NCI-H82 treated with DMSO at 0.1 percent for 48 hours (cell line): Measurements from ENCODE around the gene SKA1.
A peak's percentile ranks its signal among the peaks of the same experiment; 100 is the strongest.
"Not testable (repeated sequence)": the region's sequence is repeated elsewhere in the genome, so short reads cannot be mapped to it uniquely, and the experiment has no call there.

ENCODE experiments used
- DNase-seq: peaks from one replicate; lab custom pipeline; 2025; ENCODE audit not compliant: unreplicated experiment; lab: John Stamatoyannopoulos, UW

The SKA1 gene

DNA sequence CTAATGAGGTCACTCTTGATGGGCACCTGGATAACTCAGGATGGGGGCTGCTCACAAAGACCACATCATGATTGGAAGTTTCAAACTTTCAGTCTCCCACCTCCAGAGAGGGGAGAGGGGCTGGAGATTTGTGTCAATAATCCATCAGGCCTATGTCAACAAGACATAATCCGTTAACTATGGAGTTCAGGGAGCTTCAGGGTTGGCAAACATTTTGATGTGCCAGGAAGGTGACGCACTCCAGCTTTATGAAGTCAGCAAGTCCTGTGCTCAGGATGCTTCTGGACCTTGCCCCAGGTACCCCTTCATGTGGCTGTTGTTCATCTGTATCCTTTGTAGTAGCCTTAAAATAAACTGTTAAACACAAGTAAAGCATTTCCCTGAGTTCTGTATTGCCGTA lies 19.0 kb downstream of the SKA1 start:
- peak; percentile 13 for DNase-seq

DNA sequence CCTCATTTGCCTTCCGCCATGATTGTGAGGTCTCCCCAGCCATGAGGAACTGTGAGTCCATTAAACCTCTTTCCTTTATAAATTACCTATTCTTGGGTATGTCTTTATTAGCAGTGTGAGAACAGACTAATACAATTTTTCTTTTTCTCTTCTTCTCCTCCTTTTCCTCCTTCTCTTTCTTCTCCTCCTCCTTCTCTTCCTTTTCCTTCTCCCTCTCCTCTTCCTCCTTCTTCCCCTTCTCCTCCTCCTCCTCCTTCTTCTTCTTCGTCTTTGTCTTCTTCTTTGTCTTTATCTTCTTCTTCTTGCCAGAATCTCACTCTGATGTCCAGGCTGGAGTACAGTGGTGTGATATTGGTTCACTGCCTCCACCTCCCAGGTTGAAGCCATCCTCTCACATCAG lies 20.2 kb downstream of the SKA1 start:
- no peak for DNase-seq

DNA sequence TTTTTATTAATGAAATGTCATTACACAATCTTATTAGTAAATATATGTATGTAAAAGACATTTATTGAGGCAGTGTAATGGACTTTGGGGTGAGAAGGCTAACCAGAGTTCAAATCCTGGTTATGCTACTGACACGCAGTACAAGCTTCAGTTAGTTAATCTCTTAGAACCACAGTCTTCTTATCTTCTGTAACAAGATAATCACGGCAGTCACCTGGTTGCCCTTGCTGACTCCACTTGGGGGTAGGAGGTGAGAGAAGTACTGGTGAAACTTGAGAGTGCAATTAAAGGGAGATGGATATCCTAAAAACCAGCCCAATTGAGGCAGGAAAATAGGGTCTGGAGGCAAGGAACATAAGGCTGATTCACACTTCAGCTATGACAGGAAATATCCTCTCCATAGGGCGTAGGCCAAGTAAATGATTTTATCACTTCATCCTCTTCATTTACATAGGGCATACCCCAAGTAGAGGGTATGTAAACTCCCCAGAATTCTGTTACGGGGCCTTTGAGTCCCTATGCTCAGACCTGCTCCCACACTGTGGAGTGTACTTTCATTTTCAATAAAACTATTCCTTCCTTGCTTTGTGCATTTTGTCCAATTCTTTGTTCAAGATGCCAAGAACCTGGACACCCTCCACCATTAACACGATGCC lies 21.3 kb downstream of the SKA1 start:
- DNase-seq = peak; percentile 73

DNA sequence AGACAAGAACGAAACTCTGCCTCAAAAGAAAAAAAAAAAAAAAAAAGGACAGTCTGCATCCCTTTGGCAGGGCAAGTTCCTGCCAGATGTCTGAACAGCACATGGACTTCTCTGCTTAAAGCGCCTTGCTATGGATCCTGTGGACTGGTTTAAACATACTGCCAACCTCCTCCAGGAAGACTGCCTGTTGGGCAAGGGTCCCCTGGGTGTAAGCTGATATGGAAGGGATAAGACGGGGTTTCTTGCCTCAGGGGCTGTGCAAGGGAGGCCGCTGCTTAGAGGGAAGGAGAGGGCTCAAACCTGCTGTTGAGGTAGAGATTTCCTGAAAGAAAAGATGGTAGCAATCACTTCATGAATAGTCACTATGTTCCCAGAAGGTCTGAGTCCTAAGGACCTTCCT lies 22.2 kb downstream of the SKA1 start:
- no peak for DNase-seq

DNA sequence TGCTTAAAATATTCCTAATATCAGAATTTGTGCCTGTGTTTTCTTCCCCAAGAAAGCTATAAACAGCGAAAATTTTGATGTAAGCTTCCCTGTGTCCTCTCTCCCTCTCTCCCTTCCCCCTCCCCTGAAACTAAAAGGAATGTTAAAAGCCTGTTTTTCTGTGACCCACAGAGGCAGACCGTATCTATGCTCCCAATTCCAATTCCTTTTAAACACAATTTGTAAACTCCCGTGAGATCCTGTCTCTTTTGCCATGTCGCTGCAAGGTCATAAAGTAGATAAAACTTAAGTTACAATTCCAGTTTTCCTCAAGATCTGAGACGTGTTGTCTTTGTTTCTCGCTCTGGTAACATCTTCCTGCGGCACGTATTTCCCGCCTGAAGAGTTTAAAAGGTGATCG lies 23.3 kb downstream of the SKA1 start:
- no peak for DNase-seq

DNA sequence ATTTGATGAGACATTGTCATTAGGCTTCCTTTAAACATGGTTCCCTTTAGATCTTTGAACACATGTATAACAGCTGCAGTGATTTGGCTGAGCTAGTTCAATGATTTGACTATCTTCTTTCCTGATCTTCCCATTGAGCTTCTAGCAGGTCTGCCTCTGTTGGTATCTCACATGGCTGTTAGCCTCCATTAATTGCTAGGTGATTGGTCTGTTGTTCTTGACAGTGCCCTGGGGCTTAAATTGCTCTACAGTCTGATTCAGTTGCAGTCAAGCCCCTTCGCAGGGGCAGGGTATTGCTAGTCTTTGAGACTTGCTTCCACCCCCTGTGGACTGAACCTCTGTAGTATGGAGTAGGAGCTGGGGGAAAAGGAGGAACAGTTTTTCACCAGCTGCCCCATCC lies 24.1 kb downstream of the SKA1 start:
- no peak for DNase-seq

DNA sequence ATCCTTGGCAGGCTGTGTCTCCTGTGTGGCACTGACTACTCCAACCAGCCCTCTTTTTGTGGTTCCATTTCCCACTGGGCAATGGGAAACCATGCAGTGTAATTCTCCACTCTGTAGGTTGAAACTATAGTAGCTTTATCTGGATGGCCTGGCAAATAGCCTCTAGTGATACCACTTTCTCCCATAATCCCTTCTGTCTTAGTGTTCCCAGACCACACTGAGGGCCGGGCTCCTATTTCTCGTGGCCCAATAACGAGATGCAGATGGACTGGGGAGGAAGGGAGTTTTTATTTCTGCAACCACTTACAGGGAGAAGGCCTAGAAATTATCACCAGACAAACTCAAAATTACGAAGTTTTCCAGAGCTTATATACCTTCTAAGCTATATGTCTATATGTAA lies 24.7 kb downstream of the SKA1 start:
- no peak for DNase-seq

DNA sequence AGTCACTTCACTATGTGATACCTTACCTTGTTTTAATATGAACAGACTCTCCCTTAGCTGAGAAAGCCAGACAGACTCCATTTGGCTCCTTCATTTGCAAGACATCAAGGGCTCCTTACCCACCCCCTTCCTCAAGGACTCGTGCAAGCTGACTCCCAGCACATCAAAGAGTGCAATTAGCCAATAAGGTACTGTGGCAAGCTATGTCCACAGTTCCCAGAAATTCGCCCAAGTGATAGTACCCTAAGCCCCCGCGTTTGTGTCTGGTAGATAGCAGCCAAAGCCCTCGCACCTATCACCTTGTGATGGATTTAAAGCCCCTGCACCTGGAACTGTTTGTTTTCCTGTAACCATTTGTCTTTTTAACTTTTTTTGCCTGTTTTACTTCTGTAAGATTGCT lies 25.6 kb downstream of the SKA1 start:
- not testable (repeated sequence) for DNase-seq

DNA sequence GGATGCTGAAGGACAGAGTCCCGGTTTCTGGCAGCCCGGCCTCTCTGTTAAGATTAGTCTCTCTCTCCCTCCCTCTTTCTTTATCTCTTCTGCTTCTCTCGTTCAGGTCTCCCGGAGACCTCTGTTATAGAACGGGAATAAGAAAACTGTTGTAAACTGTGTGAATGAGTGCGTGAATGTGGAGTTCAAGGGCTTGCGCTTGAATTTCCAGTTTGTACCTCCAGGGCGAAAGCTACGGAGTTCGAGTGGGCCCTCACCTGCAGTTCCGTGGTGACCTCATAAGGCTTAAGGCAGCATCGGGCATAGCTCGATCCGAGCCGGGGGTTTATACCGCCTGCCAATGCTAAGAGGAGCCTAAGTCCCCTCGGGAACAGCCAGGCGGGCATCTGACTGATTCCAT lies 26.4 kb downstream of the SKA1 start:
- no peak for DNase-seq

DNA sequence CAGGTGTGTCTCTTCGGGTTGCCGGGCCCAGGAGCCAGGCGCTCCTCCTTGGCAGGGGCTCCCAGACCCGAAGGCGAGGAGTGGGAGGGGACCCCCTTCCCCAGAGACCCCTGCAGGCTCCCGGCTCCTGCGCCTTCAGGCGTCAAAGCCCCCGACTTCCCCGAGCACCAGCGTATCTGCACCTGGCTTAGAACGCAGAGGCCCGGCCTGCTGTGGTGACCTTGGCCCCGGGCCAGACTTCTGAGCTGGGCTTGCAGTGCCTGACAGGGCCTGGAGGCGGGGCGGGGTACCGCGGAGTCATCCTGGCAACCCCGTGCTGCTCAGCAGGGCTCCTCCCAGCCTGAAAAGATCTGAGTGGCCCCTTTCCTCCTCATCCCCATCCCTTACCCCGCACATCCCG lies 27.0 kb downstream of the SKA1 start:
- no peak for DNase-seq

DNA sequence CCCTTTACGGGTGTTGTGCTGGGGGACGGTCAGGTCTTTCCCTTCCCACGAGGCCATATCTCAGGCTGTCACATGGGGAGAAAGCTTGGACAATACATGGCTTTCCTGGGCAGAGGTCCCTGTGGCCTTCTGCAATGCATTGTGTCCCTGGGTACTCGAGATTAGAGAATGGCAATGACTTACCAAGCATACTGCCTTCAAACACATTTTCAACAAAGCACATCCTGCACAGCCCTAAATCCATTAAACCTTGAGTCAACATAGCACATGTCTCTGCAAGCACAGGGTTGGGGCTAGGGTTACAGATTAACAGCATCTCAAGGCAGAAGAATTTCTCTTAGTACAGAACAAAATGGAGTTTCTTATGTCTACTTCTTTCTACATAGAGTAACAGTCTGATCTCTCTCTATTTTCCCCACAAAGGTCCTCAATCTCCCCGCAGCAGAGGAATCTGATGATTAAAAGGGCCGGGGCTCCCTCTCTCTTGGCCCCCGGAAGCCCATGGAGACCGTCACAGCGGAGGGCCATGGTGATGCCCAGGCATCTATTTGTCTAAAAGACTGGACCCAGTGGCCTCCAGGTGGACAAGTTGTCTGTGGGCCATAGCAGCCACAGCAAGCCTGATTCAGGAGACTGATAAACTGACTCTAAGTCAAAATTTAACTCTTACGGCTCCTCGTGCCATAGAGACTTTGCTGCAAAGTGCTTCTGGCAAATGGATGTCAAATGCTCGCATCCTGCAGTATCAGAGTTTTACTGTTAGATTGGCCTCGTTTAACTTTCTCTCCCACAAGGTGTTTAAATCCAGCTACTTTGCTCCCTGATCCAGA lies 30.1 kb downstream of the SKA1 start:
- not testable (repeated sequence) for DNase-seq

DNA sequence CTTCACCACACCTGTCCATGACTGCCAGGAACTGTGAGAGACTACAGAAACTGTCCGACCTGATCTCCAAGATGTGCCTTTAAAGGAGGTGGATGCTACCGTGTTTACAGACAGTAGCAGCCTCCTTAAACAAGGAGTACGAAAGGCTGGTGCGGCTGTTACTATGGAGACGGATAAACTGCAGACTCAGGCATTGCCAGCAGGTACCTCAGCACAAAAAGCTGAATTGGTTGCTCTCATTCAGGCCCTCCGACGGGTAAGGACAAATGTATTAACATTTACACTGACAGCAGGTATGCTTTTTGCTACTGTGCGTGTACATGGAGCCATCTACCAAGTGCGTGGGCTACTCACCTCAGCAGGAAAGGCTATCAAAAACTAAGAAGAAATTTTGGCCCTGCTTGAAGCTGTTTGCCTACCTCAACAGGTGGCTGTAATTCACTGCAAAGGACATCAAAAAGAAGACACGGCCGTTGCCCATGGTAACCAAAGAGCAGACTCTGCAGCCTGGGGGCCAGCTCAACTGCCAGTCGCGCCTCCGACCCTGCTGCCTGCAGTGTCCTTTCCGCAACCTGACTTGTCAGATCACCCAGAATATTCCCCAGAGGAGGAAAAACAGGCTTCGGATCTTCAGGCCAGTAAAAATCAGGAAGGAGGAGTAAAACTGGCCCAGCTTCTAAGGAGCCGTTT lies 30.9 kb downstream of the SKA1 start:
- DNase-seq = no peak

DNA sequence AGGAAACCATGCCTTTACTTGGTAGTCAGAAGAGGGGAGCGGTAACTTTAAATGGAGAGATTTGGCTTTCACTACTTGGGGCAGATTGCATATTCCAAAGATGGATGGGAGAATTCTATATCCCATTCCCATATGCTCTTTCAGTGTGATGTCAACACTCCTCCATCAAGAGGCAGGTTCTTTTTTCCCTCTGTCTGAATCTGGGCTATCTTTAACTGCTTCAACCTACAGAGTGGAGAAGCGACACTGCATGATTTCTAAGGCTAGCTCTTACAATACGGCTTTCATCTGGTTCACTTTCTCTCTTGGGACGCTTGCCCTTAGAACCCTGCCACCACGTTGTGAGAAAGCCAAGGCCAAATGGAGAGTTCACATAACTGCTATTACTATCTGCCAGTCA lies 34.4 kb downstream of the SKA1 start:
- DNase-seq = no peak

DNA sequence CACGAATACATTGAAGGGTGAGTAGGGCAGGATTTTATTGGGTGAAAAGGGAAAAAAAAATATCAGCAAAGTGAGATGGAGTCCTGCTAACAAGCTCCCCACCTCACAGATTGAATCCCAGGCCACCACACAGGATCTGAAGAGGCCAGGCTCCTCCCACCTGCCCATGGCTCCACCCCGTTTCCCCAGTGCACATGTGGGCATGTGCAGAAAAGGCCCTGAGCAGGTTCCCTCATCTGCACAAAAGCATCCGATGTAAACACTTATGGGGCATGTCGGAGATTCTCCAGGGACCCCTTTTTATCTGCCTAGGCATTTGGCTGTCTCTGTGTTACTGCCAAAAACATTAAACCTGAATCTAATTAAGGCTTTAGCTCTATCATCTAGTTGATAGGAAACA lies 35.2 kb downstream of the SKA1 start:
- DNase-seq = no peak

DNA sequence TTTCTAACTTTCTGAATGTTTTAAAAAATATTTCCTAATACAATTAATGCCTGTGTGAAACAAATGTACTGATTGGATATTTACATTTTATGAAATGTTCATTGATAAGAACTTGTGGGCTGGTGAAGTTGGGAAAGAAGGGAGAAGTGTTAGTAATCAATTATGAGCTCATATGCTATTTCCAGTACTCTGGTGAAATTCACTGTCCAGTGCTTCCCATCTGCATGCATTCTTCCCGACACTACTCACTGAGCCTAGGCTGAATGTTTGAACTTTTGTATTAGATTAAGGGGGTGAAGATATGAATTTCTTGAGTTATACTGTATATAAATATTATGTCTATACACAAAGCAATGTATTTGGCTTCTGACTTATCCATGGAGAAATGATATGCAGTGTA lies 36.0 kb downstream of the SKA1 start:
- no peak for DNase-seq

DNA sequence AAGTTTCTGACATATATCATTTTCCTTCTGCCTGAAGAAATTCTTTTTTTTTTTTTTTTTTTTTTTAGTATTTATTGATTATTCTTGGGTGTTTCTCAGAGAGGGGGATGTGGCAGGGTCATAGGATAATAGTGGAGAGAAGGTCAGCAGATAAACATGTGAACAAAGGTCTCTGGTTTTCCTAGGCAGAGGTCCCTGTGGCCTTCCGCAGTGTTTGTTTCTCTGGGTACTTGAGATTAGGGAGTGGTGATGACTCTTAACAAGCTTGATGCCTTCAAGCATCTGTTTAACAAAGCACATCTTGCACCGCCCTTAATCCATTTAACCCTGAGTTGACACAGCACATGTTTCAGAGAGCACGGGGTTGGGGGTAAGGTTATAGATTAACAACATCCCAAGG lies 42.0 kb downstream of the SKA1 start:
- peak; percentile 40 for DNase-seq

DNA sequence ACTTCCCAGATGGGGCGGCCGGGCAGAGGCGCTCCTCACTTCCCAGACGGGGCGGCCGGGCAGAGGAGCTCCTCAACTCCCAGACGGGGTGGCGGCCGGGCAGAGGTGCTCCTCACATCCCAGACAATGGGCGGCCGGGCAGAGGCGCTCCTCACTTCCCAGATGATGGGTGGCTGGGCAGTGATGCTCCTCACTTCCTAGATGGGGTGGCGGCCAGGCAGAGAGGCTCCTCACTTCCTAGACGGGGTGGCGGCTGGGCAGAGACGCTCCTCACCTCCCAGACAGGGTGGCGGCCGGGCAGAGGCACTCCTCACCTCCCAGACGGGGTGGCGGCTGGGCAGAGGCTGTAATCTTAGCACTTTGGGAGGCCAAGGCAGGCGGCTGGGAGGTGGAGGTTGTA lies 42.9 kb downstream of the SKA1 start:
- DNase-seq = not testable (repeated sequence)

DNA sequence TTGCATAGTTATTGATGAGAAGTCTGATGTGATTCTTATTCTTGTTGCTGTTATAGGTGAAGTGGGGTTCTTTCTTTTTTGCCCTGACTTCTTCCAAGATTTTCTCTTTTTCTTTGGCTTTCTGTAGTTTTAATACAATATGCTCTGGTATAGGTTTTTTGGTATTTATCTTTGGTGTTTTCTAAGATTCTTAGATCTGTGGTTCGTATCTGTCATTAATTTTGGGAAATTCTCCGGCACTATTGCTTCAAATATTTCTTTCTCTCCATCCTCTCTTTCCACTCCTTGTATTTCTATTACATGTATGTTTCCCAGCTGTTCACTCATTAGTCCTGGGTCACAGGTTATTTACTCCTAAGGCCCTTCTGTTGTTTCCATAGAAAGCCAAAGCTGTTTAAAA lies 43.8 kb downstream of the SKA1 start:
- no peak for DNase-seq

DNA sequence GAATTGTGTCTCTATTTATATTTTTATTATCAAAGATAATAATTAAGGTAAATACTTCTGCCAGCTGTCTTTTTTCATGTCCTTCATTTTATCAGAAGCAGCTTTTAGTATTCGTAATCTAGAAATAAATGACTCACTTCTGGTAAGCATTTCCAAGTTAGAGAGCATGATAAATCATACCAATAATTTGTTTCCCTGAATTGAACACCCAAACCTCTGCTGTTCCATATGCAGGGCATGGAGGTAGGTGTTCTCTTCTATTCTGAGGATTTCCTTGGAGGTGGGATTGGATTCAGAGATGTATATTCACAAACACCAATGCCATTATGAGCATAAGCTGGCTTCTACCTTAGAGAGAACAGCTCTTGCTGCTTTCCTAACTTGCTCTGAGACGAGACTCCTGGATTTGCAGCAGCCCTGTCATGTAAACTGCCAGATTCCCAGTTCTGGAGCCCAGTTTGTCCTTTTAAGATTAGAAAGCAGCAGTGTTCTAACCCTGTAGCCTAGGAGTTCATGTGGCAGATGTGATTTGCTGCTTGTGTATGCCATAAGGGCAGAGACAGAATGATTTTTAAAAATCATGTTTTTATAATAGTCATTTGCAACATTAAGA lies 47.5 kb downstream of the SKA1 start:
- no peak for DNase-seq

DNA sequence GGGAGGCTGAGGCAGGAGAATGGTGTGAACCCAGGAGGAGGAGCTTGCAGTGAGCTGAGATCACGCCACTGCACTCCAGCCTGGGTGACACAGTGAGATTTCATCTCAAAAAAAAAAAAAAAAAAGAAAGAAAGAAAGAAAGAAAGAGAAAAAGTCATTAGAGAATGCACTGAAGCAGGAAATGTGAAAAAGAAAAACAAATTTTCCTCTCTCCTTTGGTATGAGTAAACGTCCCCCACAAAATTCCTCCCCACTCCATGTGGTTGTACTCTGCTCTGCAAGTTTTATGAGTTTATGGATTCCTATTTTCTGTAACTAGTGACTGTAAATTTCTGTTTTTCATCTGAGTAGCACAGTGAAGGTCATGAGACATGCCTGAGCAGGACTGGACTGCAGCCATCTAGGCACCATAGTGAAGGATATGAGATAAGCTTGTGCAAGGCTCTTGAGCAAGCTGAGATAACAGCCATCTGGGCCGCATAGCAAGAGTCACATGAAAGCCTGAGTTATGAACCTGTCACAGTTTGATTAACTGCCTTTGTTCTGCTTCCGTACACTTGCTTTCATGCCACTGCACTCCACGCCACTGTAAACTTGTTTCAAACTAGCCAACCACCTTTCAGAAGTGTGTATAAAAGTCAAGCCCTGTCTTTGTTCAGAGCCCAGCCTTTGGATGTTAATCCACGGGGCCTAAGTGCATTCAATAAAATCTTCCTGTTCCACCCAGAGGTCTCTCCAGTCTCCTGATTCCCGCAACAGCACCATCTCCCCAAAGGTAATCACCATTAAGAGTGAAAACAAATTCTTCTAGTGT lies 50.2 kb downstream of the SKA1 start:
- no peak for DNase-seq

DNA sequence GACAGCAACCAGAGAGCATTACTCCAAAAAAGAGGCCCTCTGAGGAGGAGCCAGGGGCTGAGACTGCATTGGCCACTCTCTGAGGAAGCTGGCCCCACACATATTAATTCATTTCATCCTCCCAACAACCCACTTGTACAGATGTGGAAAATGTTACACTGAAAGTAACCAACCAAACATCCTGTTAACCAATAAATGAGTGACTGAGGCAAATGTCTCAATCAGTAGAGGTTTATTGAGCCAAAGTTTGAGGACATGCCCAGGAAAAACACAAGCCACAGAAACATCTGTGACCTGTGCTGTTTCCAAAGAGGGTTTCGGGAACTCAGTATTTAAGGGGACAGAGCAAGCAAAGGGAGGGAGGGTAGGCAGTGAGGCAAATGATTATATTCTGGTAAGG lies 53.0 kb downstream of the SKA1 start:
- DNase-seq = no peak
